Osteoblast (primary cell): ENCODE measurements around the gene RPUSD1. TPM values are rescaled to one million over a fixed set of nuclear protein-coding genes. Genes with fewer than 3 reads are reported as not detected.

Source experiments
- DNase-seq: peaks from one replicate; pipeline ENCODE4 v3.0.0; 2011; ENCODE audit warnings: low spot score, mixed read lengths; ENCODE audit not compliant: insufficient read length; ENCODE audit errors: missing footprints
- H2AFZ ChIP-seq: 2 replicates; pipeline ENCODE4 v1.6.0; 2011; ENCODE audit warnings: mild to moderate bottlenecking, low read length
- H3K27ac ChIP-seq: 2 replicates; pipeline ENCODE4 v1.5.1; 2011; ENCODE audit warnings: mild to moderate bottlenecking, low read depth, low read length, moderate library complexity
- H3K27me3 ChIP-seq: 2 replicates; pipeline ENCODE4 v1.6.0; 2012; ENCODE audit warnings: mild to moderate bottlenecking, control low read depth, inconsistent platforms, low read length, moderate library complexity; ENCODE audit not compliant: insufficient read depth
- H3K36me3 ChIP-seq: 2 replicates; pipeline ENCODE4 v1.5.1; 2011; ENCODE audit warnings: mild to moderate bottlenecking, low read length, control low read depth, moderate library complexity; ENCODE audit not compliant: insufficient read depth
- H3K4me1 ChIP-seq: 2 replicates; pipeline ENCODE4 v1.5.1; 2011; ENCODE audit warnings: mild to moderate bottlenecking, low read length, control low read depth, moderate library complexity; ENCODE audit not compliant: insufficient read depth
- H3K4me2 ChIP-seq: 2 replicates; pipeline ENCODE4 v1.6.0; 2011; ENCODE audit warnings: mild to moderate bottlenecking, low read length; ENCODE audit not compliant: insufficient read depth
- H3K4me3 ChIP-seq: fragments of 200-600 bp; sonication (generic); 3 replicates; pipeline ENCODE4 v1.5.1; 2012; ENCODE audit warnings: mild to moderate bottlenecking, low read length, inconsistent platforms; ENCODE audit not compliant: insufficient read depth
- H3K79me2 ChIP-seq: 2 replicates; pipeline ENCODE4 v1.6.0; 2012; ENCODE audit warnings: mild to moderate bottlenecking, low read length, control low read depth, inconsistent platforms; ENCODE audit not compliant: insufficient read depth
- H3K9me3 ChIP-seq: 2 replicates; pipeline ENCODE4 v1.5.1; 2011; ENCODE audit warnings: low read depth, low read length, control low read depth
- H4K20me1 ChIP-seq: 2 replicates; pipeline ENCODE4 v1.6.0; 2012; ENCODE audit warnings: mild to moderate bottlenecking, low read length, control low read depth; ENCODE audit not compliant: insufficient read depth
- total RNA-seq: library from RNA; depleted of rRNA; stranded (reverse); fragments of >200 nt; gene quantifications from 2 replicates; pipeline ENCODE4 v1.2.3, GENCODE V29; 2012
- TF ChIP-seq, protein P1 (sequence below): IDR thresholded peaks from 2 replicates; pipeline ENCODE4 v1.5.1; 2011; ENCODE audit warnings: mild to moderate bottlenecking, low read depth, low read length, moderate library complexity; ENCODE audit errors: extremely low read depth

RPUSD1 gene
- total RNA-seq, 1 donor, result 28.2 TPM

DNA sequence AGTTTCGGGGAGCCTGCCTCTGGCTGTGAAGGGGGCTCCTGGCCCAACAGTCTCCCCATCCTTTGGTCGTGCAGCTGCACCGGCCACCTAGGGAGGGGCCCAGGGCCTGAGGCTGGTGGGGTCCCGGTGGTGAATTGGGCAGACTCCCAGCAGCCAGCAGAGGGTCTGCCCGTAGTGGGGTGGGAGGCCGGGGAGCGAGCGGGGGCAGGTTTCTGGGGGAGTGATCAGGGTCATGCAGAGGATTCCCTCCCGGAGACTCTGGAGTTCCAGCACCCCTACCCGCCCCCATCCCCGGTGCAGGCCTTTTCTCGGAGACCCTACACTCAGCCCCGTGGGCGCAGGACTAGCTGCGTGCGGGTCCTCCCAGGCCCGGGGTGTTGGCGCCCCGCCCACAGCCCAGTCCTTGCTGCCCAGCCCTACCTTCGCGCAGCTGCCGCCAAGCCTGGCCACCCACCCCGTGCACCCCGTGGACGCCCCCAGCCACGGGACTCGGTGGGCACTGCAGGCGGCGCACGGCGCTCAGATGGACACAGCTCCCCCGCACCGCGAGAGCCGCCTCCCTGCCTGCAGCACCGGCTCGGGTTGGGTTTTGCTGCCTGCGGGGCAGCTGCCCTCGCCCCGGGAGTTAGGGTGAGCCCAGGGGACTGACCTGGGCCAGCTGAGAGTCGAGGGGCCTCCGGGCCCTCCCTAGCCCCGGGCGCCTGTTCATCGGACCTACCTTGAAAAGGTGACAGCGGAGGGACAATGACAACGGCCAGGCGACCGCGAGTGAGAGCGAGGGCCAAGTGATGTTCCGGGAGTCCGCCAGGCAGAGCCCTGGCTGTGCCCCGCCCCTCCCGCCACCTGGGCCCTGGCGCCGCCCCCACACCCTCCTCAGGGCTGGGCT, 12.0 kb upstream of the RPUSD1 start, which contains the start of gene GNG13:
Gene GNG13, minus strand, starts transcription at position 787 of the 886 bp plus-strand sequence. CDS start 1,657 bp downstream, outside the sequence.
- H3K27ac ChIP-seq, result no peak within 1 kb of the TSS
- H3K4me2 ChIP-seq, result no peak within 1 kb of the TSS
- no peaks in the 10 kb centered on the region for H3K4me1 ChIP-seq
- no peaks in the 10 kb centered on the region for H4K20me1 ChIP-seq
- DNase-seq, result no peak
- no peak within 1 kb of the TSS for H2AFZ ChIP-seq
- H3K4me3 ChIP-seq, result no peak within 1 kb of the TSS
- H3K79me2 ChIP-seq, result no peaks in the 10 kb centered on the region
- no peaks in the 10 kb centered on the region for H3K9me3 ChIP-seq
- H3K27me3 ChIP-seq, result peaks cover 34% of the 10 kb centered on the region
- TF ChIP-seq, protein P1, sequence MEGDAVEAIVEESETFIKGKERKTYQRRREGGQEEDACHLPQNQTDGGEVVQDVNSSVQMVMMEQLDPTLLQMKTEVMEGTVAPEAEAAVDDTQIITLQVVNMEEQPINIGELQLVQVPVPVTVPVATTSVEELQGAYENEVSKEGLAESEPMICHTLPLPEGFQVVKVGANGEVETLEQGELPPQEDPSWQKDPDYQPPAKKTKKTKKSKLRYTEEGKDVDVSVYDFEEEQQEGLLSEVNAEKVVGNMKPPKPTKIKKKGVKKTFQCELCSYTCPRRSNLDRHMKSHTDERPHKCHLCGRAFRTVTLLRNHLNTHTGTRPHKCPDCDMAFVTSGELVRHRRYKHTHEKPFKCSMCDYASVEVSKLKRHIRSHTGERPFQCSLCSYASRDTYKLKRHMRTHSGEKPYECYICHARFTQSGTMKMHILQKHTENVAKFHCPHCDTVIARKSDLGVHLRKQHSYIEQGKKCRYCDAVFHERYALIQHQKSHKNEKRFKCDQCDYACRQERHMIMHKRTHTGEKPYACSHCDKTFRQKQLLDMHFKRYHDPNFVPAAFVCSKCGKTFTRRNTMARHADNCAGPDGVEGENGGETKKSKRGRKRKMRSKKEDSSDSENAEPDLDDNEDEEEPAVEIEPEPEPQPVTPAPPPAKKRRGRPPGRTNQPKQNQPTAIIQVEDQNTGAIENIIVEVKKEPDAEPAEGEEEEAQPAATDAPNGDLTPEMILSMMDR, result no peak
- H3K36me3 ChIP-seq, result no peaks in the 10 kb centered on the region

DNA sequence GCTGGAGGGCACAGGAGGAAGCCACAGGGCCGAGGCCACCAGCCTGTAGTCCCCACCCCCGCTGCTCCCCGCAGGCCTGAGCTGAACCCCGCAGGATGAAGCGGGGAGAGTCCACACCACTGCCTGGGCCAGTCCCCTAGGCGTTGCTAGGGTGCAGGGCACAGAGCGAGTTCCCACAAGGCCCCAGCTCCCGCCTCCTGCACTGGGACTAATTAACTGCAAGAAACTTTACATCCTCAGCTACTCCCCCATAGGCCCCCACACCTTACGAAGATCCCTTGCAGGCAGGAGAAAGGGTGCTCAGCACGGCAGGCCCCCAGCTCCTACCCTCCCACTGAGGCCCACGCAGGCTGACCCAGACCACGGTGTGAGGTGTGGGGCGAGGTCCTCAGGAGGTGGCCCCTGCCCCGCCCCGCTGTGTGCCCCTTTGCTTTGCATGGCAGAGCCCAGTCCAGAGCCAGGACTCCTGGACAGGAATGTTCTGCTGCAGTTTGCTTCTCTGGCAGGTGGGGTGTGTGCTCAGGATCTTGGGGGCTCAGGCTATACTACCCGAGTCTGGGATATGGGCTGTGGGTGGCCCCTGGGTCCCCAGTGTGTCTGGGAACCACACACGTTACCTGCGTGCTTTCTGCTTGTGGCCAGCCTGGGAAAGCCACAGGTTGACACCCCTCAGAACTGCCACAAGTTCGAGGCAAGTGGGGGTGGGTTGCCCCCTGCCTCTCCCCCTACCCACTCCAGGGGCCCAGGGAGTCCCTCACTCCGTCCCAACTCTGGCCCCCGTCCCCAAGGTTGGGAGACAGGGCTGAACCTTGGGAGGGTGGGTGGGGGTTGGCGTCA, 11.1 kb upstream of the RPUSD1 start:
- DNase-seq, result no peak
- no peak overlapping the region for H3K27ac ChIP-seq
- no peak overlapping the region for H3K4me3 ChIP-seq
- no peak overlapping the region for H2AFZ ChIP-seq
- TF ChIP-seq, protein P1, result no peak
- H4K20me1 ChIP-seq, result no peaks in the 10 kb centered on the region
- H3K4me1 ChIP-seq, result no peaks in the 10 kb centered on the region
- H3K79me2 ChIP-seq, result no peaks in the 10 kb centered on the region
- peaks cover 34% of the 10 kb centered on the region for H3K27me3 ChIP-seq
- H3K4me2 ChIP-seq, result no peak overlapping the region
- H3K36me3 ChIP-seq, result no peaks in the 10 kb centered on the region
- H3K9me3 ChIP-seq, result no peaks in the 10 kb centered on the region

DNA sequence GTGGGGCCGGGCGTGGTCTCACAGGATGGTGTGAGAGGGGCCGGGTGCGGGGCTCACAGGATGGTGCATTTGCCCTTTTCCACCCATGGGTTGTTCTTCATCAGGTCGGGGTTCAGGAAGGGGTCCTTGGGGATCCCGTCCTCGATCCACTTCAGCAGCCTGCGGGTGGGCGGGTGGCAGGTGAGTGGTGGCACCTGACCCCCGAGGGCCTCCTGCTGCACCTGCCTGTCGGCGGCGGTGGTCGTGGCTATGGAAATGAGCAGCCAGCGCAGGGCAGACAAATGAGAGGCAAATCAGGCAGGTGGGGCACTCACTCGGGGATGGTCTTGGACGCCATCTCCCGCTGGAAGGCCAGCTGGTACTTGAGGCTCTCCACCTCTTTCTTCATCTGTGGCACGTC, 10.5 kb upstream of the RPUSD1 start:
- TF ChIP-seq, protein P1, result no peak
- Histone ChIP-seq H3K4me2 (no peak overlapping the region), H2AFZ (no peak overlapping the region), H4K20me1 (no peaks in the 10 kb centered on the region), H3K79me2 (no peaks in the 10 kb centered on the region), H3K27ac (no peak overlapping the region), H3K4me1 (no peaks in the 10 kb centered on the region), H3K4me3 (no peak overlapping the region), H3K36me3 (no peaks in the 10 kb centered on the region), H3K27me3 (peaks cover 34% of the 10 kb centered on the region), H3K9me3 (no peaks in the 10 kb centered on the region)
- no peak for DNase-seq

DNA sequence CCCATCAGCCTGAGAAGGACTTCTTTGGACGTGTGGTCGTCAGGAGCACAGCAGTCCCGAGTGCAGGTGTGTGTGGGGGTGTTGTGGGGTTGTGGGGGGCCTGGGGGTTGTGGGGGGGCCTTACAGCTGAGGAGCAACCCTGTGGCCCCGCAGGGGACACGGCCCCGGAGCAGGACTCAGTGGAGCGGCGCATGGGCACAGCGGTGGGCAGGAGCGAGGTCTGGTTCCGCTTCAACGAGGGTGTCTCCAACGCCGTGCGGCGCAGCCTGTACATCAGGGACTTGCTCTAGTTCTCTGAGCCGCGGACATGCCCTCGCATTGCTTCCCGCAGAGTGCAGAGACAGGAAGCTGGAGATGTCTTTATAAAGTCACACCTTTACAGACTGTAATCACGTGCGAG, 9.5 kb upstream of the RPUSD1 start:
- Histone ChIP-seq H3K27me3 (peaks cover 26% of the 10 kb centered on the region), H3K4me2 (no peak overlapping the region), H4K20me1 (no peaks in the 10 kb centered on the region), H2AFZ (no peak overlapping the region), H3K4me1 (no peaks in the 10 kb centered on the region), H3K79me2 (no peaks in the 10 kb centered on the region), H3K4me3 (no peak overlapping the region), H3K9me3 (no peaks in the 10 kb centered on the region), H3K36me3 (no peaks in the 10 kb centered on the region), H3K27ac (no peak overlapping the region)
- TF ChIP-seq, protein P1, result no peak
- no peak for DNase-seq
